BLaER1 treated with 17β-estradiol and CSF1 and Interleukin-3, amounts not matched to agents 10 nM and 100 nM (cell line): Measurements from ENCODE around the gene ARHGEF18.

ENCODE experiments used
- H3K27ac ChIP-seq, 11 experiments: shearing (Covaris generic); formaldehyde crosslinking; 2 replicates each; pipeline ENCODE4 v1.8.1; 2022
- H3K27me3 ChIP-seq, 11 experiments: shearing (Covaris generic); formaldehyde crosslinking; 2 replicates each; pipeline ENCODE4 v1.8.1; 2022
- H3K36me3 ChIP-seq, 11 experiments: shearing (Covaris generic); formaldehyde crosslinking; 2 replicates each; pipeline ENCODE4 v1.8.1; 2022
- H3K4me1 ChIP-seq, 10 experiments: shearing (Covaris generic); formaldehyde crosslinking; 2 replicates each; pipeline ENCODE4 v1.8.1; 2022
- H3K4me2 ChIP-seq, 11 experiments: shearing (Covaris generic); formaldehyde crosslinking; 2 replicates each; pipeline ENCODE4 v1.8.1; 2022
- H3K4me3 ChIP-seq, 10 experiments: shearing (Covaris generic); formaldehyde crosslinking; 2 replicates each; pipeline ENCODE4 v1.8.1; 2022
- H3K9ac ChIP-seq, 11 experiments: shearing (Covaris generic); formaldehyde crosslinking; 2 replicates each; pipeline ENCODE4 v1.8.1; 2022
- H3K9me3 ChIP-seq, 11 experiments: shearing (Covaris generic); formaldehyde crosslinking; replicated peaks in 1 of 11; 2 replicates each; pipeline ENCODE4 v1.8.1; 2022
- H4K20me1 ChIP-seq, 11 experiments: shearing (Covaris generic); formaldehyde crosslinking; 2 replicates each; pipeline ENCODE4 v1.8.1; 2022
- Cebpa-rat ChIP-seq, 11 experiments: shearing (Covaris generic); IDR thresholded peaks; 2 replicates each; pipeline ENCODE4 v1.8.1; 2022

ARHGEF18 gene

GRCh38 chr19:7381073-7381390, 32.3 kb downstream of the ARHGEF18 start:
- H3K36me3 ChIP-seq: peaks cover 0 to 97% (median 89%) of the 10 kb centered on the region in 11 experiments; a peak in 19 of 22 replicates
- H4K20me1 ChIP-seq: peaks cover 0 to 29% (median 18%) of the 10 kb centered on the region in 11 experiments; a peak in 9 of 22 replicates
- no peak overlapping the region for H3K4me2 ChIP-seq
- no peaks in the 10 kb centered on the region for H3K9me3 ChIP-seq
- no peak overlapping the region; a peak in 1 of 22 replicates for H3K27ac ChIP-seq
- H3K27me3 ChIP-seq: no peaks in the 10 kb centered on the region
- no peak overlapping the region for H3K4me3 ChIP-seq
- TF ChIP-seq Cebpa-rat (IDR thresholded peaks at IDR 0.05): no peak
- H3K9ac ChIP-seq: no peak overlapping the region
- peaks cover 4 to 30% (median 11%) of the 10 kb centered on the region in 10 experiments; a peak in 16 of 20 replicates for H3K4me1 ChIP-seq

GRCh38 chr19:7382694-7383093, 34.0 kb downstream of the ARHGEF18 start:
- H3K4me2 ChIP-seq: no peak overlapping the region
- peaks cover 0 to 32% (median 26%) of the 10 kb centered on the region in 11 experiments; a peak in 12 of 22 replicates for H4K20me1 ChIP-seq
- no peak overlapping the region for H3K4me3 ChIP-seq
- no peaks in the 10 kb centered on the region for H3K27me3 ChIP-seq
- H3K9me3 ChIP-seq: no peaks in the 10 kb centered on the region
- peaks cover 0 to 97% (median 89%) of the 10 kb centered on the region in 11 experiments; a peak in 20 of 22 replicates for H3K36me3 ChIP-seq
- no peak for TF ChIP-seq Cebpa-rat (IDR thresholded peaks at IDR 0.05)
- H3K4me1 ChIP-seq: peaks cover 4 to 30% (median 11%) of the 10 kb centered on the region in 10 experiments; a peak in 16 of 20 replicates
- H3K27ac ChIP-seq: 0 out of 22 replicates have a peak overlapping the region, but pooled peaks of 1 of the 11 experiments have one; percentile 15
- peak overlapping the region in 1 of 11 experiments; percentile 25; a peak in 1 of 22 replicates for H3K9ac ChIP-seq

- Histone ChIP-seq H3K9me3 (no peaks in the 10 kb centered on the region), H3K27me3 (no peaks in the 10 kb centered on the region), H3K36me3 (peaks cover 0 to 97% (median 89%) of the 10 kb centered on the region in 11 experiments; a peak in 20 of 22 replicates), H3K4me1 (peaks cover 4 to 30% (median 11%) of the 10 kb centered on the region in 10 experiments; a peak in 16 of 20 replicates), H3K4me2 (no peak overlapping the region), H3K4me3 (no peak overlapping the region), H3K9ac (peak overlapping the region in 1 of 11 experiments; percentile 25; a peak in 1 of 22 replicates), H4K20me1 (peaks cover 0 to 37% (median 26%) of the 10 kb centered on the region in 11 experiments; a peak in 12 of 22 replicates), H3K27ac (0 out of 22 replicates have a peak overlapping the region, but pooled peaks of 1 of the 11 experiments have one; percentile 15)
- TF ChIP-seq Cebpa-rat (IDR thresholded peaks at IDR 0.05): no peak
Observed at GRCh38 chr19:7383284-7383683, 34.5 kb downstream of the ARHGEF18 start.

- no peak for TF ChIP-seq Cebpa-rat (IDR thresholded peaks at IDR 0.05)
- peaks cover 0 to 23% (median 4%) of the 10 kb centered on the region in 10 experiments; a peak in 9 of 20 replicates for H3K4me1 ChIP-seq
- H4K20me1 ChIP-seq: peaks cover 0 to 38% (median 26%) of the 10 kb centered on the region in 11 experiments; a peak in 12 of 22 replicates
- H3K27ac ChIP-seq: 0 out of 22 replicates have a peak overlapping the region, but pooled peaks of 2 of the 11 experiments have one; percentile 13 to 26
- H3K27me3 ChIP-seq: no peaks in the 10 kb centered on the region
- peak overlapping the region in 4 of 11 experiments; percentile 23 to 70 (median 44); a peak in 7 of 22 replicates for H3K4me2 ChIP-seq
- no peak overlapping the region for H3K4me3 ChIP-seq
- H3K9me3 ChIP-seq: no peaks in the 10 kb centered on the region
- H3K36me3 ChIP-seq: peaks cover 4 to 97% (median 89%) of the 10 kb centered on the region in 11 experiments; a peak in 20 of 22 replicates
- no peak overlapping the region for H3K9ac ChIP-seq
Observed at GRCh38 chr19:7385062-7385461, 36.3 kb downstream of the ARHGEF18 start.

- Histone ChIP-seq H3K36me3 (peaks cover 5 to 97% (median 94%) of the 10 kb centered on the region in 11 experiments; a peak in 20 of 22 replicates), H4K20me1 (peaks cover 0 to 38% (median 26%) of the 10 kb centered on the region in 11 experiments; a peak in 11 of 22 replicates), H3K4me3 (no peak overlapping the region), H3K9ac (no peak overlapping the region), H3K27ac (no peak overlapping the region), H3K4me1 (peaks cover 0 to 23% (median 4%) of the 10 kb centered on the region in 10 experiments; a peak in 8 of 20 replicates), H3K27me3 (no peaks in the 10 kb centered on the region), H3K4me2 (no peak overlapping the region), H3K9me3 (no peaks in the 10 kb centered on the region)
- TF ChIP-seq Cebpa-rat (IDR thresholded peaks at IDR 0.05): no peak
Observed at GRCh38 chr19:7386308-7386707, 37.6 kb downstream of the ARHGEF18 start.

GRCh38 chr19:7386769-7387168, 38.0 kb downstream of the ARHGEF18 start:
- Histone ChIP-seq H3K9me3 (no peaks in the 10 kb centered on the region), H3K9ac (no peak overlapping the region), H4K20me1 (peaks cover 0 to 38% (median 26%) of the 10 kb centered on the region in 11 experiments; a peak in 11 of 22 replicates), H3K36me3 (peaks cover 5 to 97% (median 94%) of the 10 kb centered on the region in 11 experiments; a peak in 20 of 22 replicates), H3K4me1 (peaks cover 0 to 23% (median 4%) of the 10 kb centered on the region in 10 experiments; a peak in 8 of 20 replicates), H3K27ac (no peak overlapping the region), H3K4me2 (no peak overlapping the region), H3K4me3 (no peak overlapping the region), H3K27me3 (no peaks in the 10 kb centered on the region)
- TF ChIP-seq Cebpa-rat (IDR thresholded peaks at IDR 0.05): no peak

GRCh38 chr19:7391218-7391670, 42.5 kb downstream of the ARHGEF18 start:
- Histone ChIP-seq H3K9me3 (no peaks in the 10 kb centered on the region), H3K9ac (no peak overlapping the region), H4K20me1 (peaks cover 0 to 58% (median 43%) of the 10 kb centered on the region in 11 experiments; a peak in 16 of 22 replicates), H3K27ac (no peak overlapping the region), H3K36me3 (peaks cover 5 to 76% (median 58%) of the 10 kb centered on the region in 11 experiments; a peak in 20 of 22 replicates), H3K27me3 (no peaks in the 10 kb centered on the region), H3K4me1 (peaks cover 10 to 16% (median 14%) of the 10 kb centered on the region in 10 experiments), H3K4me3 (no peak overlapping the region), H3K4me2 (no peak overlapping the region)
- no peak for TF ChIP-seq Cebpa-rat (IDR thresholded peaks at IDR 0.05)

GRCh38 chr19:7393459-7393858, 44.7 kb downstream of the ARHGEF18 start:
- Histone ChIP-seq H3K4me2 (peak overlapping the region in 1 of 11 experiments; percentile 95; a peak in 1 of 22 replicates), H3K9ac (no peak overlapping the region; a peak in 1 of 22 replicates), H4K20me1 (peaks cover 0 to 69% (median 57%) of the 10 kb centered on the region in 11 experiments; a peak in 16 of 22 replicates), H3K27me3 (no peaks in the 10 kb centered on the region), H3K4me3 (no peak overlapping the region), H3K27ac (no peak overlapping the region), H3K9me3 (no peaks in the 10 kb centered on the region), H3K4me1 (peaks cover 27 to 36% (median 33%) of the 10 kb centered on the region in 10 experiments), H3K36me3 (peaks cover 5 to 70% (median 55%) of the 10 kb centered on the region in 11 experiments; a peak in 19 of 22 replicates)
- no peak for TF ChIP-seq Cebpa-rat (IDR thresholded peaks at IDR 0.05)
